Measurements from ENCODE around the gene ACTC1. TPM values are rescaled to one million over a fixed set of nuclear protein-coding genes. Genes with fewer than 3 reads are reported as not detected.

ACTC1 gene
- total RNA-seq, 2 experiments from 2014 or later = not detected

DNA sequence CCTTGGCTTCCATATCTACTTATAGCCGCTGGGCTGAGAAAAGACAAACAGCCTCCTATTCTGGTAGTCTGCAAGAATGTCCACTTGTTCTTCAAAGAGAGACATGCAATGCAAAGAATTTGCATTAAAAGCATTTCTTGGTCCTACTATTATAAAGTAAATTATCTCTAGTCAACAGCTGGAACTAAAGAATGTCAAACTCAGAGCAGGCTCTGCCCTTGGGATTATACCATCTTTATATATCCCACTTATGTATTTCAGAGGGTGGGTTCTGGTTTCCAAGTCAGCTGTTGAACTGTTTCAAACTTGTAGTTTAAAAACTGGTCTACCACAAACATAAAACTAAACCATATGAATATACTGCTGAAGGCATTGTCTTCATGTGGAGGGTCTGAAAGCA lies 7.0 kb upstream of the ACTC1 start:
- POLR2A ChIA-PET = no interaction called here
- H3K27me3 Mint-ChIP-seq = peaks cover 49% of the 10 kb centered on the region
- DNase-seq = no peak

DNA sequence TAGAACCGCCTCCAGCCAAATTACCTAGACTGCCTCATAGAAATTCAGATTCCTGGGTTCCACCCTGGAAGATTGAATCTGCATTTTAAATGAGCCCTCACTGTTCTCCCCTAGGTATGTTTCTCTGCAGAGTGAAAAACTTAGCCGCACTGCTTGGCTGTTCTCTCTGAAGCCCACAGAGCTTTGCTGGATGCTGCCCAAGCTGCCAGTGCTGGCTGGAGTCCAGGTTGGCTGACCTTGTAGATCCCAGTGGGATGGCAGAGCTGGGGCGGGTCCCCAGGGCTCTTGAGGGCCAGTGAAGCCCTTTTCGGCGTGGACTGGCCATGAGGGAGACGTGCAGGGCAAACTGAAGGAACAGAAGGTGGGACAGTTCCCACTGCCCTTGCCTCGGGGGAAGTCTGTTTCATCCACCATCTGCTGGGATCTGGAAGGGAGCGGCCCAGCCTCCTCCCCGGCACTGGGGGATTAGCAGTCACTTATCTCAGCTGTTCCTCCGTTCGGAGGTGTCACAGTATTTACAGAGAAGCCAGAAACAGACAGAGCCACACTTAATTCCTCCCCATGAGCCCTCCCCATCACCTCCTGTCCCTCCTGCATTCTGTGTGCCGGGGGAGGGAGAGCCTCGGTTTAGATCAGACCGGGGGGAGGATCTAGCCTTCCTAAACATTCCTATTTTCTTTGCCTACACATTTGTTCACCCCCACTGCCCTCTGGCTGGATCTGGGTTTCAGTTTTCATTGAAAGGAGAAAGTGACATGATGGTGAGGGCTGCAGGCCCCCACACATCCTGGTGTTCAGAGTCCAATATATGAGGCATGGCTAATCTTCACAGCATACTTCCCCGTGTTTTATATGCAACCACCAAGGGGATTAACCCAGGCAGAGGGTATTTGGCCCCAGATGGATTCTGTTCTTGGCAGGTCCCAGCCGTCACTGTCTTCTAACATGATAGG lies 4.1 kb upstream of the ACTC1 start:
- POLR2A ChIA-PET = no interaction called here

More for the DNA sequence above, 7.0 kb upstream of the ACTC1 start:
- TF ChIP-seq, protein P1, sequence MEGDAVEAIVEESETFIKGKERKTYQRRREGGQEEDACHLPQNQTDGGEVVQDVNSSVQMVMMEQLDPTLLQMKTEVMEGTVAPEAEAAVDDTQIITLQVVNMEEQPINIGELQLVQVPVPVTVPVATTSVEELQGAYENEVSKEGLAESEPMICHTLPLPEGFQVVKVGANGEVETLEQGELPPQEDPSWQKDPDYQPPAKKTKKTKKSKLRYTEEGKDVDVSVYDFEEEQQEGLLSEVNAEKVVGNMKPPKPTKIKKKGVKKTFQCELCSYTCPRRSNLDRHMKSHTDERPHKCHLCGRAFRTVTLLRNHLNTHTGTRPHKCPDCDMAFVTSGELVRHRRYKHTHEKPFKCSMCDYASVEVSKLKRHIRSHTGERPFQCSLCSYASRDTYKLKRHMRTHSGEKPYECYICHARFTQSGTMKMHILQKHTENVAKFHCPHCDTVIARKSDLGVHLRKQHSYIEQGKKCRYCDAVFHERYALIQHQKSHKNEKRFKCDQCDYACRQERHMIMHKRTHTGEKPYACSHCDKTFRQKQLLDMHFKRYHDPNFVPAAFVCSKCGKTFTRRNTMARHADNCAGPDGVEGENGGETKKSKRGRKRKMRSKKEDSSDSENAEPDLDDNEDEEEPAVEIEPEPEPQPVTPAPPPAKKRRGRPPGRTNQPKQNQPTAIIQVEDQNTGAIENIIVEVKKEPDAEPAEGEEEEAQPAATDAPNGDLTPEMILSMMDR (IDR thresholded peaks at IDR 0.05) = no peak
- H3K4me3 Mint-ChIP-seq = no peak overlapping the region
- Histone ChIP-seq H3K4me1 (ENCODE audit: insufficient read depth, low read length) (no peaks in the 10 kb centered on the region), H3K9me3 (ENCODE audit: control insufficient read depth in 1 of 2, insufficient read depth in 1 of 2, low read length in 2 of 2) (peaks cover 0 to 4% of the 10 kb centered on the region in 2 experiments), H3K4me3 (ENCODE audit: low read length) (no peak overlapping the region), H3K36me3 (ENCODE audit: insufficient read depth, low read length) (no peaks in the 10 kb centered on the region), H3K27ac (ENCODE audit: low read depth in 1 of 2, low read length in 2 of 2) (no peak overlapping the region), H3K27me3 (ENCODE audit: control insufficient read depth in 1 of 2, insufficient read depth in 2 of 2, low read length in 2 of 2) (peaks cover 12 to 19% of the 10 kb centered on the region in 2 experiments)
- peaks cover 5% of the 10 kb centered on the region for H3K9me3 Mint-ChIP-seq
- no peaks in the 10 kb centered on the region for H3K36me3 Mint-ChIP-seq (ENCODE audit: low read depth)
- no peak for ATAC-seq (ENCODE audit: poor library complexity)
- H3K4me1 Mint-ChIP-seq (ENCODE audit: low read depth) = no peaks in the 10 kb centered on the region
- CTCF ChIA-PET = interaction anchor here (1.0 kb wide), 1 partner anchor 10 kb away, joined by 4 read pairs; no protein-coding TSS in a partner anchor
- no peak overlapping the region for H3K27ac Mint-ChIP-seq
- intact Hi-C loops (cut with DNase I, micrococcal nuclease) = no loop called here

DNA sequence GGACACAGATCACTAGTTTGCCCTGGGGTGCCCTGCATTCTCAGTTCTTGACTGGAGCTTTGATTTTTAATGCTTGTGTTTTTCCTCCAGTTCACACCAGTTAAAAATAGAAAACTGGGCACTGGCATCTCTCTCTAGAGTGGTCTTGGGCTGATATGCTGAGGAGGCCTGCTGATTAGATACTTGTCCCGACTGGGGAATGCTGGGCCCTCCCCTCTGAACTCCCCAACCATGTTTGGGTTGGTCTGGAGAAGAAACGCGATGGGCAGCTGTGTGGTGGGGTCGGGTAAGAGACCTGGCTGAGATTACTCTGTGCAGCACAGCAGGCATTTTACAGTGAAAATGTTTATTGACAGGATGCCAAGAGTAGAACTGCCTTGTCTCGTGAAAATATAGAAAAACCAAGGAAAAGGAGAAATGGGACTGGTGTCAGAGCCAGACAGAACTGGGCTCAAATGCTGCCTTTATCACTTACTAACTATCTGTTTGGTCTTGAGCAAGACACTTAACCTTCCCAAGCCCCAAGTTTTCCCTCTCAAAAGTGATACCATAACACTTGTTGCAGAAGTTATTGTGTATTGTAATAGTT lies 1.6 kb upstream of the ACTC1 start:
- Histone ChIP-seq H3K9me3 (ENCODE audit: control insufficient read depth in 1 of 2, insufficient read depth in 1 of 2, low read length in 2 of 2) (no peaks in the 10 kb centered on the region), H3K4me3 (ENCODE audit: low read length) (no peak overlapping the region), H3K27ac (ENCODE audit: low read depth in 1 of 2, low read length in 2 of 2) (no peak overlapping the region), H3K36me3 (ENCODE audit: insufficient read depth, low read length) (no peaks in the 10 kb centered on the region), H3K27me3 (ENCODE audit: control insufficient read depth in 1 of 2, insufficient read depth in 2 of 2, low read length in 2 of 2) (peaks cover 36 to 39% of the 10 kb centered on the region in 2 experiments), H3K4me1 (ENCODE audit: insufficient read depth, low read length) (no peaks in the 10 kb centered on the region)
- ChIA-PET POLR2A (no interaction called here), CTCF (no interaction called here)
- no peaks in the 10 kb centered on the region for H3K36me3 Mint-ChIP-seq (ENCODE audit: low read depth)
- no peak for DNase-seq
- H3K27me3 Mint-ChIP-seq = peaks cover 68% of the 10 kb centered on the region
- ATAC-seq (ENCODE audit: poor library complexity) = no peak
- H3K27ac Mint-ChIP-seq = no peak overlapping the region
- H3K4me3 Mint-ChIP-seq = no peak overlapping the region
- H3K4me1 Mint-ChIP-seq (ENCODE audit: low read depth) = no peaks in the 10 kb centered on the region
- TF ChIP-seq, protein P1 (IDR thresholded peaks at IDR 0.05) = no peak
- no peaks in the 10 kb centered on the region for H3K9me3 Mint-ChIP-seq
- intact Hi-C loops (cut with DNase I, micrococcal nuclease) = no loop called here

More for the DNA sequence above, 4.1 kb upstream of the ACTC1 start:
- Mint-ChIP-seq H3K9me3 (no peaks in the 10 kb centered on the region), H3K4me3 (no peak overlapping the region), H3K4me1 (ENCODE audit: low read depth) (no peaks in the 10 kb centered on the region), H3K27me3 (peaks cover 48% of the 10 kb centered on the region), H3K27ac (no peak overlapping the region), H3K36me3 (ENCODE audit: low read depth) (no peaks in the 10 kb centered on the region)
- H3K9me3 ChIP-seq (ENCODE audit: control insufficient read depth in 1 of 2, insufficient read depth in 1 of 2, low read length in 2 of 2) = no peaks in the 10 kb centered on the region
- H3K4me3 ChIP-seq (ENCODE audit: low read length) = no peak overlapping the region
- H3K4me1 ChIP-seq (ENCODE audit: insufficient read depth, low read length) = no peaks in the 10 kb centered on the region
- no peak overlapping the region for H3K27ac ChIP-seq (ENCODE audit: low read depth in 1 of 2, low read length in 2 of 2)
- no peaks in the 10 kb centered on the region for H3K36me3 ChIP-seq (ENCODE audit: insufficient read depth, low read length)
- DNase-seq = no peak
- intact Hi-C loops (cut with DNase I, micrococcal nuclease) = no loop called here
- CTCF ChIA-PET = no interaction called here
- no peak for ATAC-seq (ENCODE audit: poor library complexity)
- H3K27me3 ChIP-seq (ENCODE audit: control insufficient read depth in 1 of 2, insufficient read depth in 2 of 2, low read length in 2 of 2) = peaks cover 27% of the 10 kb centered on the region in 2 experiments
- TF ChIP-seq, protein P1 (IDR thresholded peaks at IDR 0.05) = no peak
